ENCODE data around the gene RAMP1. TPM values are rescaled to one million over a fixed set of nuclear protein-coding genes. Genes with fewer than 3 reads are reported as not detected.

Gene RAMP1
- polyA plus RNA-seq (2013, experiment 1 of 2): not detected
- polyA plus RNA-seq (2013, experiment 2 of 2): 0.82 TPM

GRCh38 chr2:237859533-237860272 is at the start of gene RAMP1:
RAMP1 (plus strand) TSS chr2:237859623; CDS start chr2:237859676, 53 bp downstream.
- Histone ChIP-seq H3K9me3 (ENCODE audit: insufficient read depth, low read depth, low read length) (no peaks in the 10 kb centered on the region), H3K9ac (ENCODE audit: low read depth, low read length) (no peak within 1 kb of the TSS; the same call in 1 of the 2 replicates), H3K4me3 (ENCODE audit: low read length) (peak within 1 kb of the TSS; percentile 58), H3K27ac (ENCODE audit: low read depth, low read length) (no peak within 1 kb of the TSS), H3K4me1 (ENCODE audit: insufficient read depth, low read length) (no peaks in the 10 kb centered on the region; the same call in 1 of the 2 replicates), H3K27me3 (ENCODE audit: insufficient read depth, low read length) (peaks cover 48% of the 10 kb centered on the region), H3K36me3 (ENCODE audit: insufficient read depth, low read length) (no peaks in the 10 kb centered on the region)
- 2% methylated on average over 78 of the region's 79 CpGs for WGBS

- WGBS: 100% methylated on average over 1 of the region's 1 CpG
- H3K36me3 ChIP-seq (ENCODE audit: insufficient read depth, low read length): no peaks in the 10 kb centered on the region
- no peaks in the 10 kb centered on the region for H3K4me1 ChIP-seq (ENCODE audit: insufficient read depth, low read length)
- no peaks in the 10 kb centered on the region for H3K9me3 ChIP-seq (ENCODE audit: insufficient read depth, low read depth, low read length)
- H3K27me3 ChIP-seq (ENCODE audit: insufficient read depth, low read length): peaks cover 5% of the 10 kb centered on the region; the same call in 1 of the 2 replicates
- H3K4me3 ChIP-seq (ENCODE audit: low read length): no peak overlapping the region
- no peak overlapping the region for H3K27ac ChIP-seq (ENCODE audit: low read depth, low read length)
- H3K9ac ChIP-seq (ENCODE audit: low read depth, low read length): no peak overlapping the region
These were observed 43.8 kb upstream of the RAMP1 start for GRCh38 chr2:237815637-237816036.

- no peaks in the 10 kb centered on the region for H3K36me3 ChIP-seq (ENCODE audit: insufficient read depth, low read length)
- H3K9me3 ChIP-seq (ENCODE audit: insufficient read depth, low read depth, low read length): no peaks in the 10 kb centered on the region
- no peaks in the 10 kb centered on the region for H3K4me1 ChIP-seq (ENCODE audit: insufficient read depth, low read length)
- H3K9ac ChIP-seq (ENCODE audit: low read depth, low read length): no peak overlapping the region
- 70% methylated on average over 1 of the region's 1 CpG for WGBS
- H3K27me3 ChIP-seq (ENCODE audit: insufficient read depth, low read length): peaks cover 5% of the 10 kb centered on the region; the same call in 1 of the 2 replicates
- no peak overlapping the region for H3K4me3 ChIP-seq (ENCODE audit: low read length)
- H3K27ac ChIP-seq (ENCODE audit: low read depth, low read length): no peak overlapping the region
These were observed 42.9 kb upstream of the RAMP1 start for GRCh38 chr2:237816531-237816930.

- Histone ChIP-seq H3K4me1 (ENCODE audit: insufficient read depth, low read length) (no peaks in the 10 kb centered on the region), H3K9ac (ENCODE audit: low read depth, low read length) (no peak overlapping the region), H3K36me3 (ENCODE audit: insufficient read depth, low read length) (no peaks in the 10 kb centered on the region), H3K4me3 (ENCODE audit: low read length) (no peak overlapping the region), H3K9me3 (ENCODE audit: insufficient read depth, low read depth, low read length) (no peaks in the 10 kb centered on the region), H3K27me3 (ENCODE audit: insufficient read depth, low read length) (peaks cover 5% of the 10 kb centered on the region; the same call in 1 of the 2 replicates), H3K27ac (ENCODE audit: low read depth, low read length) (no peak overlapping the region)
- 87% methylated on average over 5 of the region's 5 CpGs for WGBS
These were observed 41.4 kb upstream of the RAMP1 start for GRCh38 chr2:237818066-237818473.

- WGBS: no CpG with 5 or more reads among the region's 2 CpGs
- Histone ChIP-seq H3K27me3 (ENCODE audit: insufficient read depth, low read length) (peaks cover 5% of the 10 kb centered on the region; the same call in 1 of the 2 replicates), H3K4me3 (ENCODE audit: low read length) (no peak overlapping the region), H3K27ac (ENCODE audit: low read depth, low read length) (no peak overlapping the region), H3K9ac (ENCODE audit: low read depth, low read length) (no peak overlapping the region), H3K9me3 (ENCODE audit: insufficient read depth, low read depth, low read length) (no peaks in the 10 kb centered on the region), H3K36me3 (ENCODE audit: insufficient read depth, low read length) (no peaks in the 10 kb centered on the region), H3K4me1 (ENCODE audit: insufficient read depth, low read length) (no peaks in the 10 kb centered on the region)
These were observed 40.2 kb upstream of the RAMP1 start for GRCh38 chr2:237819231-237819630.

GRCh38 chr2:237820421-237820820 is 39.0 kb upstream of the RAMP1 start:
- H3K36me3 ChIP-seq (ENCODE audit: insufficient read depth, low read length): no peaks in the 10 kb centered on the region
- peaks cover 5% of the 10 kb centered on the region; the same call in 1 of the 2 replicates for H3K27me3 ChIP-seq (ENCODE audit: insufficient read depth, low read length)
- WGBS: 97% methylated on average over 2 of the region's 2 CpGs
- H3K27ac ChIP-seq (ENCODE audit: low read depth, low read length): no peak overlapping the region
- no peaks in the 10 kb centered on the region for H3K4me1 ChIP-seq (ENCODE audit: insufficient read depth, low read length)
- H3K9me3 ChIP-seq (ENCODE audit: insufficient read depth, low read depth, low read length): no peaks in the 10 kb centered on the region
- H3K4me3 ChIP-seq (ENCODE audit: low read length): no peak overlapping the region
- H3K9ac ChIP-seq (ENCODE audit: low read depth, low read length): no peak overlapping the region

- WGBS: no CpG with 5 or more reads among the region's 2 CpGs
- Histone ChIP-seq H3K9ac (ENCODE audit: low read depth, low read length) (no peak overlapping the region), H3K4me1 (ENCODE audit: insufficient read depth, low read length) (no peaks in the 10 kb centered on the region), H3K27me3 (ENCODE audit: insufficient read depth, low read length) (no peaks in the 10 kb centered on the region), H3K4me3 (ENCODE audit: low read length) (no peak overlapping the region), H3K9me3 (ENCODE audit: insufficient read depth, low read depth, low read length) (no peaks in the 10 kb centered on the region), H3K36me3 (ENCODE audit: insufficient read depth, low read length) (no peaks in the 10 kb centered on the region), H3K27ac (ENCODE audit: low read depth, low read length) (no peak overlapping the region)
These were observed 35.9 kb upstream of the RAMP1 start for GRCh38 chr2:237823544-237823943.

- H3K27me3 ChIP-seq (ENCODE audit: insufficient read depth, low read length): no peaks in the 10 kb centered on the region
- no peaks in the 10 kb centered on the region for H3K9me3 ChIP-seq (ENCODE audit: insufficient read depth, low read depth, low read length)
- H3K36me3 ChIP-seq (ENCODE audit: insufficient read depth, low read length): no peaks in the 10 kb centered on the region
- no peak overlapping the region for H3K4me3 ChIP-seq (ENCODE audit: low read length)
- H3K4me1 ChIP-seq (ENCODE audit: insufficient read depth, low read length): no peaks in the 10 kb centered on the region
- H3K27ac ChIP-seq (ENCODE audit: low read depth, low read length): no peak overlapping the region
- WGBS: 94% methylated on average over 6 of the region's 6 CpGs
- H3K9ac ChIP-seq (ENCODE audit: low read depth, low read length): no peak overlapping the region
These were observed 35.3 kb upstream of the RAMP1 start for GRCh38 chr2:237824085-237824484.

- Histone ChIP-seq H3K4me3 (ENCODE audit: low read length) (no peak overlapping the region), H3K4me1 (ENCODE audit: insufficient read depth, low read length) (no peaks in the 10 kb centered on the region), H3K27ac (ENCODE audit: low read depth, low read length) (no peak overlapping the region), H3K9ac (ENCODE audit: low read depth, low read length) (no peak overlapping the region), H3K36me3 (ENCODE audit: insufficient read depth, low read length) (no peaks in the 10 kb centered on the region), H3K27me3 (ENCODE audit: insufficient read depth, low read length) (no peaks in the 10 kb centered on the region), H3K9me3 (ENCODE audit: insufficient read depth, low read depth, low read length) (no peaks in the 10 kb centered on the region)
- 94% methylated on average over 2 of the region's 3 CpGs for WGBS
These were observed 31.9 kb upstream of the RAMP1 start for GRCh38 chr2:237827421-237827987.

- H3K4me3 ChIP-seq (ENCODE audit: low read length): no peak overlapping the region
- H3K36me3 ChIP-seq (ENCODE audit: insufficient read depth, low read length): no peaks in the 10 kb centered on the region
- H3K27me3 ChIP-seq (ENCODE audit: insufficient read depth, low read length): no peaks in the 10 kb centered on the region
- H3K4me1 ChIP-seq (ENCODE audit: insufficient read depth, low read length): no peaks in the 10 kb centered on the region
- H3K9ac ChIP-seq (ENCODE audit: low read depth, low read length): no peak overlapping the region
- WGBS: 100% methylated on average over 1 of the region's 2 CpGs
- no peaks in the 10 kb centered on the region for H3K9me3 ChIP-seq (ENCODE audit: insufficient read depth, low read depth, low read length)
- H3K27ac ChIP-seq (ENCODE audit: low read depth, low read length): no peak overlapping the region
These were observed 28.9 kb upstream of the RAMP1 start for GRCh38 chr2:237830522-237830921.

- WGBS: no CpG with 5 or more reads among the region's 1 CpG
- no peak overlapping the region for H3K27ac ChIP-seq (ENCODE audit: low read depth, low read length)
- no peaks in the 10 kb centered on the region for H3K9me3 ChIP-seq (ENCODE audit: insufficient read depth, low read depth, low read length)
- H3K4me3 ChIP-seq (ENCODE audit: low read length): no peak overlapping the region
- H3K36me3 ChIP-seq (ENCODE audit: insufficient read depth, low read length): no peaks in the 10 kb centered on the region
- no peak overlapping the region for H3K9ac ChIP-seq (ENCODE audit: low read depth, low read length)
- no peaks in the 10 kb centered on the region for H3K4me1 ChIP-seq (ENCODE audit: insufficient read depth, low read length)
- no peaks in the 10 kb centered on the region for H3K27me3 ChIP-seq (ENCODE audit: insufficient read depth, low read length)
These were observed 25.9 kb upstream of the RAMP1 start for GRCh38 chr2:237833546-237833945.

Measured in HUES64 (cell line).